ENCODE measurements around the gene FANCE. TPM values are rescaled to one million over a fixed set of nuclear protein-coding genes. Genes with fewer than 3 reads are reported as not detected.

Gene FANCE
- polyA plus RNA-seq, 1 donor from 2014 or later: 7.1 TPM

DNA sequence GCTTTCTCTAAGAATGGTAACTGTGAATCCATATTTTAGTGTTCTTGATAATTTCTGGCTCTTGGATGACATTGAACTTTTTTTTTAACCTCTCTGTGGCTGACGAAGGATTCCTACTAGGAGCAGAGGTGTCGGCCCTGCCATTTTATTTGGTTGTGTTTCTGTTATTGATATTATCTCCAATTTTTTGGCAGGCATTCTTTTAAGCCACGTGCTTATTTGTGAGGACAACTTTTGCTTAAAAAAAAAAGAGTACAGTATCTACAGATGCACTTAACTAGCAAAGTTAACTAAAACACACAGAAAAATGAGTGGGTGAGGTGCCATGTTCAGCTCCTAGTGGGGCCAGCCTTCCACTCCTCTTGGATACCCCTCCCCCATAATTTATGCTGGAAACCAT lies 1.1 kb downstream of the FANCE start:
- no peaks in the 10 kb centered on the region for H3K9me3 ChIP-seq (ENCODE audit: low read length)
- no peaks in the 10 kb centered on the region for H3F3A ChIP-seq (ENCODE audit: insufficient read depth, low read length, poor library complexity, severe bottlenecking)
- no peaks in the 10 kb centered on the region for H3K27me3 ChIP-seq (ENCODE audit: insufficient read depth, low read depth, low read length)
- H4K20me1 ChIP-seq (ENCODE audit: insufficient read depth): no peaks in the 10 kb centered on the region
- no peaks in the 10 kb centered on the region for H3K9me2 ChIP-seq (ENCODE audit: insufficient read depth, low read length)
- no peaks in the 10 kb centered on the region for H3K79me2 ChIP-seq (replicated peaks; ENCODE audit: insufficient read depth, low read length)
- H3K4me3 ChIP-seq (ENCODE audit: low read length): peak overlapping the region; percentile 81
- peak overlapping the region; percentile 28 for H3K4me2 ChIP-seq (ENCODE audit: low read length)
- TF ChIP-seq EZH2 (IDR thresholded peaks at IDR 0.05; ENCODE audit: borderline replicate concordance, insufficient read depth, low read length, poor library complexity, severe bottlenecking): no peak
- no peak for TF ChIP-seq RAD21 (conservative IDR thresholded peaks at IDR 0.05)
- TF ChIP-seq, protein P1, sequence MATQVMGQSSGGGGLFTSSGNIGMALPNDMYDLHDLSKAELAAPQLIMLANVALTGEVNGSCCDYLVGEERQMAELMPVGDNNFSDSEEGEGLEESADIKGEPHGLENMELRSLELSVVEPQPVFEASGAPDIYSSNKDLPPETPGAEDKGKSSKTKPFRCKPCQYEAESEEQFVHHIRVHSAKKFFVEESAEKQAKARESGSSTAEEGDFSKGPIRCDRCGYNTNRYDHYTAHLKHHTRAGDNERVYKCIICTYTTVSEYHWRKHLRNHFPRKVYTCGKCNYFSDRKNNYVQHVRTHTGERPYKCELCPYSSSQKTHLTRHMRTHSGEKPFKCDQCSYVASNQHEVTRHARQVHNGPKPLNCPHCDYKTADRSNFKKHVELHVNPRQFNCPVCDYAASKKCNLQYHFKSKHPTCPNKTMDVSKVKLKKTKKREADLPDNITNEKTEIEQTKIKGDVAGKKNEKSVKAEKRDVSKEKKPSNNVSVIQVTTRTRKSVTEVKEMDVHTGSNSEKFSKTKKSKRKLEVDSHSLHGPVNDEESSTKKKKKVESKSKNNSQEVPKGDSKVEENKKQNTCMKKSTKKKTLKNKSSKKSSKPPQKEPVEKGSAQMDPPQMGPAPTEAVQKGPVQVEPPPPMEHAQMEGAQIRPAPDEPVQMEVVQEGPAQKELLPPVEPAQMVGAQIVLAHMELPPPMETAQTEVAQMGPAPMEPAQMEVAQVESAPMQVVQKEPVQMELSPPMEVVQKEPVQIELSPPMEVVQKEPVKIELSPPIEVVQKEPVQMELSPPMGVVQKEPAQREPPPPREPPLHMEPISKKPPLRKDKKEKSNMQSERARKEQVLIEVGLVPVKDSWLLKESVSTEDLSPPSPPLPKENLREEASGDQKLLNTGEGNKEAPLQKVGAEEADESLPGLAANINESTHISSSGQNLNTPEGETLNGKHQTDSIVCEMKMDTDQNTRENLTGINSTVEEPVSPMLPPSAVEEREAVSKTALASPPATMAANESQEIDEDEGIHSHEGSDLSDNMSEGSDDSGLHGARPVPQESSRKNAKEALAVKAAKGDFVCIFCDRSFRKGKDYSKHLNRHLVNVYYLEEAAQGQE (IDR thresholded peaks at IDR 0.05; ENCODE audit: borderline replicate concordance): no peak
- no peak for TF ChIP-seq MXI1 (conservative IDR thresholded peaks at IDR 0.05; ENCODE audit: poor library complexity, severe bottlenecking)
- TF ChIP-seq, protein P2, sequence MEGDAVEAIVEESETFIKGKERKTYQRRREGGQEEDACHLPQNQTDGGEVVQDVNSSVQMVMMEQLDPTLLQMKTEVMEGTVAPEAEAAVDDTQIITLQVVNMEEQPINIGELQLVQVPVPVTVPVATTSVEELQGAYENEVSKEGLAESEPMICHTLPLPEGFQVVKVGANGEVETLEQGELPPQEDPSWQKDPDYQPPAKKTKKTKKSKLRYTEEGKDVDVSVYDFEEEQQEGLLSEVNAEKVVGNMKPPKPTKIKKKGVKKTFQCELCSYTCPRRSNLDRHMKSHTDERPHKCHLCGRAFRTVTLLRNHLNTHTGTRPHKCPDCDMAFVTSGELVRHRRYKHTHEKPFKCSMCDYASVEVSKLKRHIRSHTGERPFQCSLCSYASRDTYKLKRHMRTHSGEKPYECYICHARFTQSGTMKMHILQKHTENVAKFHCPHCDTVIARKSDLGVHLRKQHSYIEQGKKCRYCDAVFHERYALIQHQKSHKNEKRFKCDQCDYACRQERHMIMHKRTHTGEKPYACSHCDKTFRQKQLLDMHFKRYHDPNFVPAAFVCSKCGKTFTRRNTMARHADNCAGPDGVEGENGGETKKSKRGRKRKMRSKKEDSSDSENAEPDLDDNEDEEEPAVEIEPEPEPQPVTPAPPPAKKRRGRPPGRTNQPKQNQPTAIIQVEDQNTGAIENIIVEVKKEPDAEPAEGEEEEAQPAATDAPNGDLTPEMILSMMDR (IDR thresholded peaks at IDR 0.05; ENCODE audit: poor library complexity, severe bottlenecking): no peak
- TF ChIP-seq POLR2AphosphoS5 (IDR thresholded peaks at IDR 0.05): no peak
- no peak for TF ChIP-seq SMC3 (conservative IDR thresholded peaks at IDR 0.05; ENCODE audit: poor library complexity)
- no peak for TF ChIP-seq EP300 (conservative IDR thresholded peaks at IDR 0.05; ENCODE audit: poor library complexity, severe bottlenecking)
- no peak for TF ChIP-seq TAF1 (IDR thresholded peaks at IDR 0.05; ENCODE audit: low read depth)
- no peak overlapping the region for H2AFZ ChIP-seq (ENCODE audit: low read depth, low read length)
- H3K9ac ChIP-seq (ENCODE audit: low read length): no peak overlapping the region
- H3K27ac ChIP-seq (ENCODE audit: low read length): no peak overlapping the region
- H3K36me3 ChIP-seq (ENCODE audit: insufficient read depth, low read length): no peaks in the 10 kb centered on the region

DNA sequence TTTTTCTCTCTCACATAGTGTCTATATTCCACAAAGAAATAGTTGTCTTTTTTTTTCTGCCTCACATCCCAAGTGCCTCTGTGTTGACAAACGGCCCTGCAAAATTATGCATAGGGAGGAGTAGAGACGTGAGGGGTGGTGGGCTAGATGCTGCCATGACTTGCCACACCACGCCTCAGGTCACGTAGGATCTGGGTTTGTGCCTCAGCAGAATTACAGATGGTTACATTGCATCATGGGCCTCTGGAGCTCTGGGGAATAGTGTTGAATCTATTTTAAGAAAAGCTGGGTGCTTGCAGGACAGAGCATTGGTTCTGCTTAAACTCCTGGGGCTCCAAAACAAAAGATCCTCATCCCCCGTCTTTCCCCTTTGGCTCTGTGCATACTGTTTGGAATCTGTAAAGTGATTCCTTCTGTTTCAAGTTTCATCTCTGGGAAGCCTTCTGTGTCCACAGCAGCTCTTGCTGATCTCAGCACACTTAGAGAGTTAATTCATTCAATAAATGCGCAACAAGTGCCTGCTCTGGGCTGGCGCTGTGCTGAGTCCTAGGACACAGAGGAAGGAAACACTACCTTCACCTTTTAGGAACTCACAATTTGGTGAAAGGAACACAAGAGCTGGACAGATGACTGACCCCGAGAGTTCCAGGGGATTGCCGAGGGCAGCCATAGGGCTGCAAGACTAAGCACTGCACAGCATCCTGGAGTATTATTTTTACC lies 2.4 kb downstream of the FANCE start:
- H3K9me3 ChIP-seq (ENCODE audit: low read length): no peaks in the 10 kb centered on the region
- no peaks in the 10 kb centered on the region for H3K9me2 ChIP-seq (ENCODE audit: insufficient read depth, low read length)
- H3K36me3 ChIP-seq (ENCODE audit: insufficient read depth, low read length): no peaks in the 10 kb centered on the region
- H3K4me3 ChIP-seq (ENCODE audit: low read length): no peak overlapping the region
- H3K4me2 ChIP-seq (ENCODE audit: low read length): no peak overlapping the region
- H3K79me2 ChIP-seq (replicated peaks; ENCODE audit: insufficient read depth, low read length): no peaks in the 10 kb centered on the region
- TF ChIP-seq, protein P1 (IDR thresholded peaks at IDR 0.05; ENCODE audit: borderline replicate concordance): no peak
- TF ChIP-seq MXI1 (conservative IDR thresholded peaks at IDR 0.05; ENCODE audit: poor library complexity, severe bottlenecking): no peak
- no peak for TF ChIP-seq EP300 (conservative IDR thresholded peaks at IDR 0.05; ENCODE audit: poor library complexity, severe bottlenecking)
- TF ChIP-seq TAF1 (IDR thresholded peaks at IDR 0.05; ENCODE audit: low read depth): no peak
- TF ChIP-seq EZH2 (IDR thresholded peaks at IDR 0.05; ENCODE audit: borderline replicate concordance, insufficient read depth, low read length, poor library complexity, severe bottlenecking): no peak
- TF ChIP-seq POLR2AphosphoS5 (IDR thresholded peaks at IDR 0.05): no peak
- TF ChIP-seq RAD21 (conservative IDR thresholded peaks at IDR 0.05): no peak
- TF ChIP-seq SMC3 (conservative IDR thresholded peaks at IDR 0.05; ENCODE audit: poor library complexity): no peak
- TF ChIP-seq, protein P2 (IDR thresholded peaks at IDR 0.05; ENCODE audit: poor library complexity, severe bottlenecking): no peak
- H2AFZ ChIP-seq (ENCODE audit: low read depth, low read length): no peak overlapping the region
- no peaks in the 10 kb centered on the region for H3F3A ChIP-seq (ENCODE audit: insufficient read depth, low read length, poor library complexity, severe bottlenecking)
- no peak overlapping the region for H3K9ac ChIP-seq (ENCODE audit: low read length)
- H3K27ac ChIP-seq (ENCODE audit: low read length): no peak overlapping the region
- no peaks in the 10 kb centered on the region for H4K20me1 ChIP-seq (ENCODE audit: insufficient read depth)
- no peaks in the 10 kb centered on the region for H3K27me3 ChIP-seq (ENCODE audit: insufficient read depth, low read depth, low read length)
